ENCODE data around the gene PIPOX.
A peak's percentile ranks its signal among the peaks of the same experiment; 100 is the strongest.

The PIPOX gene

GRCh38 chr17:29003289-29003688 lies 39.7 kb upstream of the PIPOX start:
- TF ChIP-seq CTCF (conservative IDR thresholded peaks at IDR 0.05), result no peak
- H3K27ac ChIP-seq, result no peak overlapping the region

GRCh38 chr17:29004081-29004692 lies 38.8 kb upstream of the PIPOX start:
- no peak for TF ChIP-seq CTCF (conservative IDR thresholded peaks at IDR 0.05)
- H3K27ac ChIP-seq, result no peak overlapping the region

- H3K27ac ChIP-seq, result peak within 1 kb of the TSS; percentile 64; the same call in 1 of the 2 replicates
- peak; percentile 47 for TF ChIP-seq CTCF (conservative IDR thresholded peaks at IDR 0.05)
These were observed 36.9 kb upstream of the PIPOX start, which contains the start of gene SEZ6 for GRCh38 chr17:29005936-29006511. TSS of gene SEZ6 (minus strand) at chr17:29006033. CDS start at chr17:29005869, 164 bp downstream.

- TF ChIP-seq CTCF (conservative IDR thresholded peaks at IDR 0.05), result no peak
- no peak overlapping the region for H3K27ac ChIP-seq
These were observed 35.5 kb upstream of the PIPOX start for GRCh38 chr17:29007456-29007855.

- H3K27ac ChIP-seq, result no peak overlapping the region
- TF ChIP-seq CTCF (conservative IDR thresholded peaks at IDR 0.05), result no peak
These were observed 35.0 kb upstream of the PIPOX start for GRCh38 chr17:29007860-29008455.

GRCh38 chr17:29008591-29008990 lies 34.4 kb upstream of the PIPOX start:
- TF ChIP-seq CTCF (conservative IDR thresholded peaks at IDR 0.05), result no peak
- H3K27ac ChIP-seq, result no peak overlapping the region

- no peak overlapping the region for H3K27ac ChIP-seq
- TF ChIP-seq CTCF (conservative IDR thresholded peaks at IDR 0.05), result no peak
These were observed 32.8 kb upstream of the PIPOX start for GRCh38 chr17:29010129-29010528.
